NB4 (cell line): Measurements from ENCODE around the gene GALNT17.

Experiments used
- DNase-seq: peaks from one replicate; pipeline ENCODE4 v3.0.0; 2010; ENCODE audit warnings: low read depth
- H3K4me3 ChIP-seq: one replicate; pipeline ENCODE4 v1.5.1; 2011; ENCODE audit warnings: mild to moderate bottlenecking, low read depth, low read length, moderate library complexity
- CTCF ChIP-seq: IDR thresholded peaks from one replicate; pipeline ENCODE4 v1.5.1; 2012; ENCODE audit warnings: low read depth, low read length
- MYC ChIP-seq: IDR thresholded peaks from 2 replicates; pipeline ENCODE4 v1.6.1; 2011; ENCODE audit warnings: low read depth, low read length
- POLR2A ChIP-seq: IDR thresholded peaks from 2 replicates; pipeline ENCODE4 v1.6.1; 2011; ENCODE audit warnings: mild to moderate bottlenecking; ENCODE audit not compliant: insufficient read length; ENCODE audit errors: extremely low read depth
- TF ChIP-seq, protein P1 (sequence below): IDR thresholded peaks from 2 replicates; pipeline ENCODE4 v1.6.1; 2011; ENCODE audit warnings: low read depth, low read length

GALNT17 gene

DNA sequence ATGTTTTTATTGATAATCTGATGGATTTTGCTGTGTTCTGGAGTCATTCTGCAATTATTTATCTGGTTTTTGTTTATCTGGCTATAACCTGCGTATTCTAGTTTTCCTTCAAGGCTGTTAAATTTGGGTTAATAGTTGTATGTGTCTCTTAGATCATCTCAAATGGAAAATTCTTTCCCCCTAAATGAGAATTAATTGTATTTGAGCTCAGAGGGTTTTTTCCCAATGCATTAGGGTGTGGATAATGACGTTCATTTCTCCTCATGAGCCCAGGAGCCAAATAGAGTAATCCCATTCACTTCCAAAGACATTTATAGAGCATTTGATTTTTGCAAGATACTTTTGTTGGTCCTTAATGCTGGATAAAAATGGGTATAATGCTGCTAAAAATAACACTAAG, 564.6 kb downstream of the GALNT17 start:
- H3K4me3 ChIP-seq = no peak overlapping the region
- DNase-seq = no peak
- TF ChIP-seq CTCF = no peak
- TF ChIP-seq, protein P1, sequence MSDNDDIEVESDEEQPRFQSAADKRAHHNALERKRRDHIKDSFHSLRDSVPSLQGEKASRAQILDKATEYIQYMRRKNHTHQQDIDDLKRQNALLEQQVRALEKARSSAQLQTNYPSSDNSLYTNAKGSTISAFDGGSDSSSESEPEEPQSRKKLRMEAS = no peak
- no peak for TF ChIP-seq POLR2A
- TF ChIP-seq MYC = no peak

DNA sequence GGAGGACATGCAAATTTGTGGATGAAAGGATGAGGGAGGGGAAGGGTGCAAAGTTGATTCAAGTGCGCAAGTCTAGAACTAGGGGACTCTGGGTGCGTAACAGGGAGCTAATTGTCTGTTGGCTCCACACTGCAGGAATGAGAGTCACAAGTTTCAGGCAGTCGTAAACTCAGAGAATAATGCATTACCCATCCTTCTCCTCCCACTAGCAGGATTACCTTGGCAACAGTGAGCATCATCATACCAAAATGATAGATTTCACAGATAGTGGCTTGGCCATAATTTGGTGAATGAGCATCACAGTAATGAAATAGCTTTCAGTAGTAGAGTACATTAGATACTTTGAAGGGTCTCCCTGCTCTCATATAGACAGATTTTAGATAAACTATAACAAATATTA, 565.5 kb downstream of the GALNT17 start:
- H3K4me3 ChIP-seq = no peak overlapping the region
- TF ChIP-seq MYC = no peak
- TF ChIP-seq, protein P1 = no peak
- TF ChIP-seq CTCF = no peak
- TF ChIP-seq POLR2A = no peak

GRCh38 chr7:71705217-71705616, 573.3 kb downstream of the GALNT17 start:
- no peak for DNase-seq
- TF ChIP-seq CTCF (no peak), POLR2A (no peak), MYC (no peak)
- TF ChIP-seq, protein P1 = no peak
- H3K4me3 ChIP-seq = no peak overlapping the region

More for the DNA sequence above, 565.5 kb downstream of the GALNT17 start:
- DNase-seq = no peak

DNA sequence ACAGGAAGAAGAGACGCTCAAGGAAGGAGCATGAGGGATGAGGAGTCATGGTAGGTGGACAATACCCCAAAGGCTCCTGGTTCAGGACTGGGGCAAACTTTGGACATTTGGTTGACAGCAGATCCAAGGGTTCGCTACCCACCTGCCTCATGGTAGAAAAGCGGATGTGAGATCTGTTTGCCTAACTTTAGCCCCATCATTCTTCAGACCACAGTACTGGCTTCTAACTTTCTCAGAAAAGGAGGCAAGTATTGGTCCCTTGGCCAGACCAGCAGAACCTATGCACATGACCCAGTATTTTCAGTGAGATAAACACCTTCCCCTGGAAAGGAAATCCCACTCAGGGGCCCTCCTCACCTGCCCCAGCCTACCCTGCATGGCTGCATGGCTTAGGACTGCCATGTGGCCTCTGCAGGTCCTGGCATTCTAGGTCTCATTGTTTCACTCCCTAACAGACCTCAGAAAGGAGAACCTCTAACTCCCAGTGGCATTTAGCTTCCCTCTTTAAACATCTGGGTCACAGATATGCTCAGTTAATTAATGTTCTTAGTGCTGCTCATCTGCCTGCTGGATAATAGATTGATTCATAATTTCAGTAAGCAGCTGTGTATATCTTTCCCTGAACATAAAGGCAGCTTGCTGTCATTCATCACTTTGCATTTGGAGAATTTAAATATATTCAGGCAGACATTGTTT, 574.1 kb downstream of the GALNT17 start:
- TF ChIP-seq, protein P1 = no peak
- TF ChIP-seq CTCF = no peak
- no peak for DNase-seq
- H3K4me3 ChIP-seq = no peak overlapping the region

DNA sequence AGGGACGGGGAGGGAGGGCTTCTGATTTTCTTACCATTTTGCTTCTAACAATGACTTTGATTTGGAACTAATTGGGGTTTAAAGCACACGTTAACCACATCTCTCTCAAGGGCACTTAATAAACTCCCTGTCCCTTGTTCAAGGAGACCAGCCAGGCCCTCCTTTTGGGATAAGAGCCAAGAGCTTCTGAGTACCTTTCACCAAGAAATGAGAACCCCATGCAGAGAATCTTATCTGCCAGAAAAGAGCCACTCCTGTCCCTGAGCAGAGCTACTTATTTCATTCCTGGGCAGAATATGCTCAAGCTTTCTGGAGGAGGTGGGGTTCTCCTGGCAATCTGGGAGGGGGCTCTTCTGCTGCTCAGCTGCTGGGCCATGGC, 574.6 kb downstream of the GALNT17 start:
- no peak for DNase-seq
- H3K4me3 ChIP-seq = no peak overlapping the region
- no peak for TF ChIP-seq POLR2A

GRCh38 chr7:71707041-71707440, 575.1 kb downstream of the GALNT17 start:
- TF ChIP-seq CTCF (no peak), POLR2A (no peak), MYC (no peak)
- TF ChIP-seq, protein P1 = no peak
- H3K4me3 ChIP-seq = no peak overlapping the region
- DNase-seq = no peak
